Measurements from ENCODE around the gene PLEKHG4B.
A peak's percentile ranks its signal among the peaks of the same experiment; 100 is the strongest.

PLEKHG4B gene

DNA sequence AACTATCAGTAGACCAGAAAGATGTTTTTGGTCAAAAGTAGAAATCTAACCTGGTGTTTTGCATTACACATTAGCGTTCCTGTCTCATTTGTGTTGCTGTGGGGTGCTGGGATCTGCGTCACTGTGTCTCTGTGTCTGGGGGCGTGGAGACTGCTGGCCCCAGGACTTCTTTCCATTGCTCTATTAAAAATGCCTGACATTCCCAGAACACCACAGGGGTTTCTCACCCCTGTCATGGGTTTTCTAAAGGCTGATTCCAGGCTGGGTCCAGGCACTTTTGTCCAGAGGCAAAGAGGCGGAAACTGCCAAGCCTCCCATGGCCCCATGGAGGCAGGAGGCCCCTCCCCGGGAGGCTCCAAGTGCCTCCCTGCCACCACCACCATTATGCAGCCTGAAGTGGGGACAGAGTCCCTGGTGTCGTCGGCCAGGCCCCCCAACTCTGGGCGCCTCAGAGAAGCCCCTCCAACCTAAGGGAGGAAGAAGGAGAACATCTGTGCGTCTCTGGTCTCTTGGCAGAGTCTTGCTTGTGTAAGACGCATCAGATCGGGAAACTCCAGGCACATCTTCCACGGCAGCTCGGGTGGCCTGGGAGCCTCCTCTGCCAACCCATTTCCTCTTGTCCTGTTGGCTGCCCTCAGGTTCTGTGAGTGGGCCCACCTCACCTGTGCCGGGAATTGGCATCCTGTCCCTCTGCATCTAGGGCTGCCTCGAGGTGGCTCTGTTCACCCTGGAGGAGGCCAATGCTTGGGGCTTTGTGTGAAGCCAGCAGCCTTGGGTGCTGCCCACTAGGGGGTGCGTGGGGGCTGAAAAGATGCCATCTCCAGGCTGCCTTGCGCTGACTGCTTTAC, 13.8 kb upstream of the PLEKHG4B start:
- FAIRE-seq (no peak), DNase-seq (ENCODE audit: insufficient read length, low spot score) (no peak)
- TF ChIP-seq, protein P1, sequence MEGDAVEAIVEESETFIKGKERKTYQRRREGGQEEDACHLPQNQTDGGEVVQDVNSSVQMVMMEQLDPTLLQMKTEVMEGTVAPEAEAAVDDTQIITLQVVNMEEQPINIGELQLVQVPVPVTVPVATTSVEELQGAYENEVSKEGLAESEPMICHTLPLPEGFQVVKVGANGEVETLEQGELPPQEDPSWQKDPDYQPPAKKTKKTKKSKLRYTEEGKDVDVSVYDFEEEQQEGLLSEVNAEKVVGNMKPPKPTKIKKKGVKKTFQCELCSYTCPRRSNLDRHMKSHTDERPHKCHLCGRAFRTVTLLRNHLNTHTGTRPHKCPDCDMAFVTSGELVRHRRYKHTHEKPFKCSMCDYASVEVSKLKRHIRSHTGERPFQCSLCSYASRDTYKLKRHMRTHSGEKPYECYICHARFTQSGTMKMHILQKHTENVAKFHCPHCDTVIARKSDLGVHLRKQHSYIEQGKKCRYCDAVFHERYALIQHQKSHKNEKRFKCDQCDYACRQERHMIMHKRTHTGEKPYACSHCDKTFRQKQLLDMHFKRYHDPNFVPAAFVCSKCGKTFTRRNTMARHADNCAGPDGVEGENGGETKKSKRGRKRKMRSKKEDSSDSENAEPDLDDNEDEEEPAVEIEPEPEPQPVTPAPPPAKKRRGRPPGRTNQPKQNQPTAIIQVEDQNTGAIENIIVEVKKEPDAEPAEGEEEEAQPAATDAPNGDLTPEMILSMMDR (IDR thresholded peaks at IDR 0.05; ENCODE audit: insufficient read depth, missing control alignments), result peak; percentile 58

DNA sequence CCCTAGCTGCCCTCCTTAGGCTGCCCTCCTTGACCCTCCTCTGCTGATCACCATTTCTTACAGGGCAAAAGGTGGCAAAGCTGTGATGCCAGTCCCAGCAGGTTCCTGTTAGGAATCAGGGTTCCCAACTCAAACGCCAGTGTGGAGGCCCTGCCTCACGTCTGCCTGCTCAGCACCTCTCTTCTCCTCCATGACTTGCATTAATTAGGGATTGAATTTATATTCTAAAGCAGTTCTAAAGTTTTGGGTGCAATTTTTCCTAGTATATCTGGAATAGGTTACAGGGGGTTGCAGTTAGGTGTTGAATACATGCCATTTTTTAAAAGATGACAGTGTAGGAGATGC, 13.2 kb upstream of the PLEKHG4B start:
- DNase-seq (ENCODE audit: insufficient read length, low spot score) (no peak), FAIRE-seq (no peak)
- TF ChIP-seq, protein P1 (IDR thresholded peaks at IDR 0.05; ENCODE audit: insufficient read depth, missing control alignments), result no peak

DNA sequence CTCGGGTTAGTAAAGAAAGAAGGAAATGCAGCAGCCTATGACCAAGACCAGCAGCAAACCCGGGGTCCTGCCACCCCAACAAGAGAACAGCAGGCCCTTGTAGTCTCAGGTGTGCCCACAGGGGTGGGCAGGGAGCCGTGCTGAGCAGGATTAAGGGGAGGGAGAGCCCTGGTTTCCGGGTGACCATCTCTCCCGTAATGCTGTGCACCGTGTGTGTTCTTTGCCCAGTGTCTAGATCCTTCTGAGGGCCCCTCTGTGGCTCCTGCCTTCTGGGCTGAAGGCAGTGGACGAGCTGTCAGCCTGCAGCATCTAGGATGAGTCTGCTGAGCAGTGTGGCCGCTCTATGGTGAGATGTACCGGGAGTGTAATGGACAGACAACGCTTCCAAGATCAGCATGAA, 12.7 kb upstream of the PLEKHG4B start:
- FAIRE-seq (no peak), DNase-seq (ENCODE audit: insufficient read length, low spot score) (no peak)
- TF ChIP-seq, protein P1 (IDR thresholded peaks at IDR 0.05; ENCODE audit: insufficient read depth, missing control alignments), result no peak

GRCh38 chr5:79821-80220, 12.1 kb upstream of the PLEKHG4B start:
- DNase-seq (ENCODE audit: insufficient read length, low spot score) (no peak), FAIRE-seq (no peak)
- TF ChIP-seq, protein P1 (IDR thresholded peaks at IDR 0.05; ENCODE audit: insufficient read depth, missing control alignments), result no peak

- DNase-seq (ENCODE audit: insufficient read length, low spot score) (no peak), FAIRE-seq (no peak)
- TF ChIP-seq, protein P1 (IDR thresholded peaks at IDR 0.05; ENCODE audit: insufficient read depth, missing control alignments), result no peak
Observed at GRCh38 chr5:81391-82021, 10.5 kb upstream of the PLEKHG4B start.

- FAIRE-seq (no peak), DNase-seq (ENCODE audit: insufficient read length, low spot score) (no peak)
- TF ChIP-seq, protein P1 (IDR thresholded peaks at IDR 0.05; ENCODE audit: insufficient read depth, missing control alignments), result no peak
Observed at GRCh38 chr5:82097-82496, 9.9 kb upstream of the PLEKHG4B start.

DNA sequence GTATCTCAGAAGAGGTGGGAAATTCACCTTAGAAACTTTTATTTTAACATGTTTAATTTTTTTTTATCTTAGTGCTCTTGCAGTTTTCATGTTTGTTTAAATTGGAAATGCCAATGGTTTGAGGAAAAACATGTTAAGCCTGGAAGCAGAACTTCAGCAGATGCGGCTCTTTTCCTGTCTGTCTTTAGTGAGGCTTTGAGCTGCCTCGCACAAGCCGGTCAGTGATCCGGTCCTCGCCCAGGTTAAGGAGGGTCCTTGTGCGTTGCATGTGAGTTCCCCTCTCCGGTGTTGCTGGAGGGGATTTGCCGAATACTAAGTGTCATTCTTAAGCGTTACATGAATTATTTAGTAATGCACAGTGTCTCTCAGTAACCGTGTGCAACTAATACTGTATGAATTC, 9.4 kb upstream of the PLEKHG4B start:
- no peak for FAIRE-seq
- no peak for DNase-seq (ENCODE audit: insufficient read length, low spot score)
- TF ChIP-seq, protein P1 (IDR thresholded peaks at IDR 0.05; ENCODE audit: insufficient read depth, missing control alignments), result no peak

All from D721Med (cell line).